MCF 10A (cell line): Measurements from ENCODE around the gene CEP170B. TPM values are rescaled to one million over a fixed set of nuclear protein-coding genes. Genes with fewer than 3 reads are reported as not detected.
"Not testable (repeated sequence)": the region's sequence is repeated elsewhere in the genome, so short reads cannot be mapped to it uniquely, and the experiment has no call there.

ENCODE experiments used
- BruUV-seq: library from RNA; stranded (reverse); fragments of 400-500 nt; replicated peaks from 2 replicates; lab custom pipeline; 2021; lab: Mats Ljungman, UMichigan
- CTCF ChIA-PET: fragments of 300-600 bp; sonication (Branson Sonifier 250); formaldehyde crosslinking; extraction: SDS; loops from one replicate; lab custom pipeline; 2021; ENCODE audit warnings: antibody characterized with exemption, inconsistent platforms; lab: Yijun Ruan, JAX
- POLR2A ChIA-PET: fragments of 300-600, 350-650 bp; sonication (Branson Sonifier 250); formaldehyde crosslinking; extraction: SDS; loops from one replicate; lab custom pipeline; 2020; ENCODE audit warnings: antibody characterized with exemption, inconsistent platforms; lab: Yijun Ruan, JAX
- DNase-seq: peaks from one replicate; pipeline ENCODE4 v3.0.0-alpha.2; 2018; ENCODE audit not compliant: unreplicated experiment
- H3K27ac Mint-ChIP-seq: one replicate; pipeline ENCODE4 v1.8.0; 2022; ENCODE audit warnings: mild to moderate bottlenecking, low read depth, mixed read lengths; ENCODE audit not compliant: unreplicated experiment
- H3K27me3 Mint-ChIP-seq: one replicate; pipeline ENCODE4 v1.8.0; 2022; ENCODE audit warnings: mixed read lengths; ENCODE audit not compliant: insufficient read depth, unreplicated experiment
- H3K36me3 Mint-ChIP-seq: one replicate; pipeline ENCODE4 v1.8.0; 2022; ENCODE audit warnings: mild to moderate bottlenecking, moderate library complexity, mixed read lengths; ENCODE audit not compliant: insufficient read depth, unreplicated experiment
- H3K4me1 Mint-ChIP-seq: one replicate; pipeline ENCODE4 v1.8.0; 2022; ENCODE audit warnings: mixed read lengths; ENCODE audit not compliant: insufficient read depth, unreplicated experiment
- H3K4me3 Mint-ChIP-seq: one replicate; pipeline ENCODE4 v1.8.0; 2022; ENCODE audit warnings: mild to moderate bottlenecking, moderate library complexity, mixed read lengths; ENCODE audit not compliant: unreplicated experiment
- H3K9me3 Mint-ChIP-seq: one replicate; pipeline ENCODE4 v1.8.0; 2022; ENCODE audit warnings: mixed read lengths; ENCODE audit not compliant: unreplicated experiment
- intact Hi-C: fragments of 100-400 bp; cut with micrococcal nuclease; formaldehyde crosslinking; loops from 2 replicates; pipeline ENCODE4 v1.14.1; 2022
- total RNA-seq: library from RNA; stranded (reverse); gene quantifications from 2 replicates; pipeline ENCODE4 v1.2.3, GENCODE V29; 2022

The CEP170B gene
- total RNA-seq, 1 experiment from 2014 or later, result 77.4 TPM

- H3K4me3 Mint-ChIP-seq, CTCF ChIA-PET, H3K9me3 Mint-ChIP-seq, H3K27ac Mint-ChIP-seq, BruUV-seq, H3K4me1 Mint-ChIP-seq, intact Hi-C loops, H3K27me3 Mint-ChIP-seq, DNase-seq: not testable (repeated sequence)
- H3K36me3 Mint-ChIP-seq, result peaks cover 98% of the 10 kb centered on the region
- POLR2A ChIA-PET, result interaction anchor here (0.6 to 1.0 kb wide), 2 partner anchors 12 to 931 kb away, joined by 4 to 5 read pairs; no protein-coding TSS in a partner anchor
Measured at GRCh38 chr14:104944016-104944308, 78.9 kb downstream of the CEP170B start.

- H3K27me3 Mint-ChIP-seq, H3K4me1 Mint-ChIP-seq, H3K4me3 Mint-ChIP-seq, intact Hi-C loops, BruUV-seq, DNase-seq, H3K27ac Mint-ChIP-seq, CTCF ChIA-PET, H3K9me3 Mint-ChIP-seq: not testable (repeated sequence)
- H3K36me3 Mint-ChIP-seq, result peaks cover 100% of the 10 kb centered on the region
- POLR2A ChIA-PET, result interaction anchor here (0.6 to 1.0 kb wide), 2 partner anchors 11 to 932 kb away, joined by 4 to 5 read pairs; no protein-coding TSS in a partner anchor
Measured at GRCh38 chr14:104944436-104945205, 79.6 kb downstream of the CEP170B start.

GRCh38 chr14:104945266-104945665 is 80.2 kb downstream of the CEP170B start:
- H3K27ac Mint-ChIP-seq, BruUV-seq, H3K4me1 Mint-ChIP-seq, H3K9me3 Mint-ChIP-seq, H3K4me3 Mint-ChIP-seq, H3K27me3 Mint-ChIP-seq, DNase-seq, POLR2A ChIA-PET, intact Hi-C loops, CTCF ChIA-PET: not testable (repeated sequence)
- peaks cover 100% of the 10 kb centered on the region for H3K36me3 Mint-ChIP-seq

Other genes starting within 250 kb of the CEP170B start
- 91.6 and 102 TPM in 2 replicates for gene INF2, start 175.7 kb upstream of the CEP170B start, total RNA-seq
- 2.9 and 5.2 TPM in 2 replicates for gene ADSS1, start 141.0 kb upstream of the CEP170B start, total RNA-seq
- gene SIVA1, start 112.1 kb upstream of the CEP170B start, total RNA-seq, result 63.3 and 72.7 TPM in 2 replicates
- gene AKT1, start 69.5 kb upstream of the CEP170B start, total RNA-seq, result 83.3 and 96.3 TPM in 2 replicates
- 1.0 and 1.2 TPM in 2 replicates for gene ZBTB42, start 64.2 kb upstream of the CEP170B start, total RNA-seq
- not detected in 2 replicates for gene PLD4, start 59.6 kb downstream of the CEP170B start, total RNA-seq
- 218 and 286 TPM in 2 replicates for gene AHNAK2, start 113.1 kb downstream of the CEP170B start, total RNA-seq
- 20.3 and 24.3 TPM in 2 replicates for gene CLBA1, start 120.5 kb downstream of the CEP170B start, total RNA-seq
- gene CDCA4, start 155.8 kb downstream of the CEP170B start, total RNA-seq, result 29.3 and 33.0 TPM in 2 replicates
- 0.42 TPM in 1 of 2 replicates, not detected in the other for gene GPR132, start 200.2 kb downstream of the CEP170B start, total RNA-seq